CD4-positive, alpha-beta memory T cell (primary cell): Measurements from ENCODE around the gene YWHAQ. TPM values are rescaled to one million over a fixed set of nuclear protein-coding genes. Genes with fewer than 3 reads are reported as not detected.
A peak's percentile ranks its signal among the peaks of the same experiment; 100 is the strongest.

Experiments
- CTCF ChIA-PET: fragments of 350-600 bp; sonication (Branson Sonifier 250); formaldehyde crosslinking; loops from one replicate; lab custom pipeline; 2021; ENCODE audit warnings: inconsistent platforms; ENCODE audit not compliant: partially characterized antibody; lab: Charles Lee
- POLR2A ChIA-PET: fragments of 350-600 bp; sonication (Branson Sonifier 250); formaldehyde crosslinking; loops from one replicate; lab custom pipeline; 2021; ENCODE audit not compliant: partially characterized antibody; lab: Charles Lee
- DNase-seq, 5 donors: peaks; one replicate each; pipeline versions ENCODE4 v3.0.0 to v3.0.0-alpha.2; 2020 to 2022; ENCODE audit warnings: mixed read lengths in 1 of 5
- H3K27ac ChIP-seq: one replicate; pipeline ENCODE4 v1.7.0; 2013; ENCODE audit warnings: low read depth, low read length
- H3K27me3 ChIP-seq: 2 replicates; pipeline ENCODE4 v1.7.0; 2013; ENCODE audit warnings: mild to moderate bottlenecking, low read length, moderate library complexity; ENCODE audit not compliant: insufficient read depth
- H3K36me3 ChIP-seq: 2 replicates; pipeline ENCODE4 v1.7.0; 2013; ENCODE audit warnings: mild to moderate bottlenecking, low read length, moderate library complexity; ENCODE audit not compliant: insufficient read depth
- H3K4me1 ChIP-seq: 2 replicates; pipeline ENCODE4 v1.7.0; 2013; ENCODE audit warnings: mild to moderate bottlenecking, low read length, moderate library complexity; ENCODE audit not compliant: insufficient read depth
- H3K4me3 ChIP-seq, 2 donors: one replicate each; pipeline ENCODE4 v1.7.0; 2013; ENCODE audit warnings: low read length in 2 of 2, mild to moderate bottlenecking in 1 of 2
- H3K9me3 ChIP-seq, 2 donors: one replicate each; pipeline ENCODE4 v1.7.0; 2013; ENCODE audit warnings: low read length in 2 of 2, control low read depth in 1 of 2; ENCODE audit not compliant: control insufficient read depth in 1 of 2
- H3K27ac Mint-ChIP-seq, 7 donors: one replicate each; pipeline ENCODE4 v1.8.0; 2020 to 2021; ENCODE audit warnings: mixed read lengths in 7 of 7, mild to moderate bottlenecking in 6 of 7, inconsistent platforms in 3 of 7, moderate library complexity in 3 of 7
- H3K27me3 Mint-ChIP-seq, 2 donors: one replicate each; pipeline ENCODE4 v1.8.0; 2020 to 2021; ENCODE audit warnings: mixed read lengths in 2 of 2
- H3K36me3 Mint-ChIP-seq, 2 donors: one replicate each; pipeline ENCODE4 v1.8.0; 2020 to 2021; ENCODE audit warnings: mixed read lengths in 2 of 2, inconsistent platforms in 1 of 2, mild to moderate bottlenecking in 1 of 2
- H3K4me1 Mint-ChIP-seq, 4 donors: one replicate each; pipeline ENCODE4 v1.8.0; 2020 to 2021; ENCODE audit warnings: mixed read lengths in 4 of 4, mild to moderate bottlenecking in 1 of 4
- H3K4me3 Mint-ChIP-seq, 8 donors: one replicate each; pipeline ENCODE4 v1.8.0; 2020 to 2021; ENCODE audit warnings: mixed read lengths in 8 of 8, mild to moderate bottlenecking in 7 of 8, moderate library complexity in 6 of 8, inconsistent platforms in 3 of 8
- H3K9me3 Mint-ChIP-seq, 8 donors: one replicate each; pipeline ENCODE4 v1.8.0; 2020 to 2021; ENCODE audit warnings: mixed read lengths in 8 of 8, mild to moderate bottlenecking in 5 of 8, inconsistent platforms in 3 of 8, moderate library complexity in 1 of 8
- intact Hi-C: fragments of 100-400 bp; cut with micrococcal nuclease; formaldehyde crosslinking; loops from one replicate; pipeline ENCODE4 v1.15.1; 2023
- polyA plus RNA-seq, 2 donors: library from polyadenylated mRNA; unstranded; fragments of 300-500 nt; fragmentation: Illumina TruSeq; gene quantifications; one replicate each; pipeline ENCODE4 v1.2.3, GENCODE V29; 2021
- total RNA-seq, 2 experiments: library from RNA; stranded (reverse); gene quantifications; one replicate each; pipeline ENCODE4 v1.2.3, GENCODE V29; 2021

The YWHAQ gene
- total and polyA plus RNA-seq, 4 experiments from 2014 or later = 124 to 504 (median 220) TPM

DNA sequence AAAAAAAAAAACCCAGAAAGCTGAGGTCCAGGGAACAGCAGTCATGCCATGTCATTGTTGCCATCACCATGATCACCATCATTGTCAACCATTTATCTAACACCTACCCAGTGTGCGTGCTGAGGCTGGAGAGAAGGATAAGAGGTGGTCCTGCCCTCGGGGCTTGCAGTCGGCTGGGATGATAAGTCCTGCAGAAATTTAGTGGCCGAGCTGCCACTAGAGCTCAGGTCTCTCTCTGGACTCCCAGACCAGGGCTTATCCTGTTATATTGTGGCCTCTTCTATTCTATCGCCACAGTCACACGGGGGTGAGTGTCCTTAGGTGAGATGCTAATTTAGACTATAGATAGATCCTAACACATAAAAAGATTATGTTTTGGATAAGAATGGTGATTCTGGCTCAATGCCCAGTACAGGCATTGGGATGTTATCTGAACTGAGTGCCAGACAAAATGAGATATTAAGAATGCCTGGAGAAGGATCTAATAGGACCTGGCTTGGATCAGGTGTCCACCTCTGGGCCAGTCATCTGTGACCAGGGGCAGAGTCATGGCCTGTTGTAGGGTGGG, 43.2 kb upstream of the YWHAQ start:
- peaks cover 0 to 2% (median 0%) of the 10 kb centered on the region in 4 donors for H3K4me1 Mint-ChIP-seq
- DNase-seq = no peak
- peak overlapping the region in 1 of 7 donors; percentile 57 for H3K27ac Mint-ChIP-seq
- H3K36me3 ChIP-seq = no peaks in the 10 kb centered on the region
- H3K36me3 Mint-ChIP-seq = no peaks in the 10 kb centered on the region
- no peaks in the 10 kb centered on the region for H3K9me3 Mint-ChIP-seq
- no peaks in the 10 kb centered on the region for H3K27me3 Mint-ChIP-seq
- intact Hi-C loops = no loop called here
- no peak overlapping the region for H3K4me3 Mint-ChIP-seq
- no peaks in the 10 kb centered on the region for H3K27me3 ChIP-seq
- no peak overlapping the region for H3K27ac ChIP-seq
- H3K4me3 ChIP-seq = no peak overlapping the region
- H3K4me1 ChIP-seq = no peaks in the 10 kb centered on the region
- ChIA-PET CTCF (no interaction called here), POLR2A (no interaction called here)
- H3K9me3 ChIP-seq = no peaks in the 10 kb centered on the region

DNA sequence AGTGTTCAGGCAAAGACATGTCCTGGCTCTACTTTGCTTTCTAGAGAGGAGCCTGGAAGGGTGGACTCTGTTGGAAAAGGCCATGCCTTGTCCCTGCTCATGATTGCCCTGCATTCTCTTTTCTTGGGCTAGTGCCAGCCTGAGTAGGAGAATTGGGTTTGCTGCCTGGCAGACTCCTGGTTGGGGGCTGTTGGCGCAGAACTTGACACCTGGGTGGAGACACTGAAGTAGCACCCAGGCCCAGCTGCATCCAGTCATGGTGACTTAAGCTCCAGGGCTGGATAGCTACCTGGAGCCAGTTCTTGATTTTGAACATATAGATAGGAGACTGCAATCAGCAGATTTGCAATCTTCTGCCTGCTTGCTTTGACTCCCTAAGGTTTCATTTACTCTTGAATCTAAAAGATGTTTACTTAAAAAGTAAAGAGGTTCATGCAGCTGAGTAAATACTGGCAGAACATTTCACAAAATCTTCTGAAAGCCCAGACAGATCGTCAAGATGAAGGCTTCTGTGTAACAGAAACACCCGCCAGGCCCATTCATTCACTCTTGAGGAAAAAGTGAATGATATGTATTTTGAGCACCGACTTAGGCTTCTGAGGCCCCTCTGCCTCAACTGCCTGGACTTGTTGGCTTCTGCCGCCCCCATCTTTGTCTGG, 38.0 kb upstream of the YWHAQ start:
- DNase-seq = no peak
- no peaks in the 10 kb centered on the region for H3K27me3 Mint-ChIP-seq
- intact Hi-C loops = no loop called here
- ChIA-PET POLR2A (no interaction called here), CTCF (interaction anchor here (0.8 kb wide), 1 partner anchor 133 kb away, joined by 3 read pairs; no protein-coding TSS in a partner anchor)
- no peak overlapping the region for H3K27ac Mint-ChIP-seq
- Histone ChIP-seq H3K4me3 (no peak overlapping the region), H3K9me3 (no peaks in the 10 kb centered on the region), H3K27me3 (no peaks in the 10 kb centered on the region), H3K4me1 (peaks cover 5% of the 10 kb centered on the region), H3K27ac (no peak overlapping the region), H3K36me3 (no peaks in the 10 kb centered on the region)
- H3K9me3 Mint-ChIP-seq = no peaks in the 10 kb centered on the region
- H3K4me1 Mint-ChIP-seq = peaks cover 3 to 7% (median 6%) of the 10 kb centered on the region in 4 donors
- H3K36me3 Mint-ChIP-seq = no peaks in the 10 kb centered on the region
- no peak overlapping the region for H3K4me3 Mint-ChIP-seq

- Histone ChIP-seq H3K27me3 (no peaks in the 10 kb centered on the region), H3K27ac (no peak overlapping the region), H3K36me3 (no peaks in the 10 kb centered on the region), H3K4me3 (no peak overlapping the region), H3K9me3 (no peaks in the 10 kb centered on the region), H3K4me1 (peaks cover 15% of the 10 kb centered on the region)
- Mint-ChIP-seq H3K9me3 (no peaks in the 10 kb centered on the region), H3K4me1 (peaks cover 12 to 16% (median 14%) of the 10 kb centered on the region in 4 donors), H3K36me3 (no peaks in the 10 kb centered on the region), H3K27me3 (no peaks in the 10 kb centered on the region), H3K4me3 (no peak overlapping the region), H3K27ac (no peak overlapping the region)
- CTCF ChIA-PET = no interaction called here
- intact Hi-C loops = no loop called here
- POLR2A ChIA-PET = no interaction called here
- DNase-seq = no peak
These were observed 37.0 kb upstream of the YWHAQ start for GRCh38 chr2:9667826-9668225.

DNA sequence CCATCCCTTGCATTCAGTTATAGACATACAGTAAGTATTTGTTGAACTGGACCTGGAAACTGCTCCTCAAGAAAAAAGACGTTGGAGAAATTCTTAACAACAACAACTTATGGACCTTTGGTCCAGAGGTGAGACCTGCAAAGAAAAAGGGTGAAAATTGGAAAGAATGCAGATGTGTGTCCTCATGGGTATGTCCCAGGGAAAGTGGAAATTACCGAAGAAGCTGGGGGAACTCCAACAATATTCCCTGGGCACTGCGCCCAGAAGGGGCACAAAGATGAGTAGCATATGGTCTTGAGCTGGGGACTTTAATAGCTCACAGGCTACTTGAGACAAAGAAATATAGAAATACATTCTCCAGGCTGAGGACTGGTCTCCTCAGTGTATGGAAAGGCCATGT, 35.5 kb upstream of the YWHAQ start:
- intact Hi-C loops = no loop called here
- Mint-ChIP-seq H3K9me3 (no peaks in the 10 kb centered on the region), H3K27me3 (no peaks in the 10 kb centered on the region), H3K4me3 (no peak overlapping the region), H3K4me1 (peaks cover 12 to 22% (median 17%) of the 10 kb centered on the region in 4 donors), H3K36me3 (no peaks in the 10 kb centered on the region), H3K27ac (peak overlapping the region in 1 of 7 donors; percentile 61)
- Histone ChIP-seq H3K4me3 (no peak overlapping the region), H3K9me3 (no peaks in the 10 kb centered on the region), H3K4me1 (peaks cover 16% of the 10 kb centered on the region), H3K27ac (no peak overlapping the region), H3K36me3 (no peaks in the 10 kb centered on the region), H3K27me3 (no peaks in the 10 kb centered on the region)
- DNase-seq = no peak
- ChIA-PET POLR2A (no interaction called here), CTCF (no interaction called here)

- Mint-ChIP-seq H3K4me3 (no peak overlapping the region), H3K27me3 (no peaks in the 10 kb centered on the region), H3K4me1 (peaks cover 12 to 24% (median 18%) of the 10 kb centered on the region in 4 donors), H3K9me3 (no peaks in the 10 kb centered on the region), H3K27ac (no peak overlapping the region), H3K36me3 (no peaks in the 10 kb centered on the region)
- Histone ChIP-seq H3K9me3 (no peaks in the 10 kb centered on the region), H3K36me3 (no peaks in the 10 kb centered on the region), H3K27ac (no peak overlapping the region), H3K27me3 (no peaks in the 10 kb centered on the region), H3K4me1 (peaks cover 16% of the 10 kb centered on the region), H3K4me3 (no peak overlapping the region)
- POLR2A ChIA-PET = no interaction called here
- CTCF ChIA-PET = interaction anchor here (1.2 kb wide), 1 partner anchor 51 kb away, joined by 3 read pairs; no protein-coding TSS in a partner anchor
- DNase-seq = no peak
- intact Hi-C loops = no loop called here
These were observed 35.1 kb upstream of the YWHAQ start for GRCh38 chr2:9665898-9666297.

DNA sequence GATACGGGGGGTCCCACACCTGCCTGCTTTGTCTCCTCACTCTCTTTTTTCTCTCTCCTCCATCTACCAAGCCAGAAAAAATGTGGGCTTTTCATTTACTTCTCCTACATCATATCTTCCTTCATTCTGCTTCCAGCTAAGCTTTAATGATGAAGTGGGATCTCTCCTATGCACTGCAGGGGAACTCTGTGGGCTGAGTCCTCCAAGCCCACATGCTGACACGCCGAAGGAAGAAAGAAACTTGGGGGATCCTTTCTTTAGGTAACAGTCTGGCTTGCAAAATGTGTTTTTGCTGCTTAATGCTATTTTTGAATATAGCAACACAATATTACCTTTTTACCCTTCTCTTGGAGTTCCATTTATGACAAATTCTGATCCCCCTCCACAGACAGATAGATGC, 33.6 kb upstream of the YWHAQ start:
- ChIA-PET CTCF (interaction anchor here (1.2 to 1.6 kb wide), 3 partner anchors 9 to 89 kb away, joined by 3 read pairs; no protein-coding TSS in a partner anchor), POLR2A (no interaction called here)
- Histone ChIP-seq H3K4me3 (no peak overlapping the region), H3K36me3 (no peaks in the 10 kb centered on the region), H3K9me3 (no peaks in the 10 kb centered on the region), H3K27me3 (no peaks in the 10 kb centered on the region), H3K4me1 (peaks cover 16% of the 10 kb centered on the region), H3K27ac (no peak overlapping the region)
- no peak overlapping the region for H3K4me3 Mint-ChIP-seq
- H3K4me1 Mint-ChIP-seq = peaks cover 12 to 28% (median 18%) of the 10 kb centered on the region in 4 donors
- no peaks in the 10 kb centered on the region for H3K9me3 Mint-ChIP-seq
- no peak for DNase-seq
- no peaks in the 10 kb centered on the region for H3K27me3 Mint-ChIP-seq
- peak overlapping the region in 4 of 7 donors; percentile 57 to 84 (median 74) for H3K27ac Mint-ChIP-seq
- intact Hi-C loops = no loop called here
- H3K36me3 Mint-ChIP-seq = no peaks in the 10 kb centered on the region

DNA sequence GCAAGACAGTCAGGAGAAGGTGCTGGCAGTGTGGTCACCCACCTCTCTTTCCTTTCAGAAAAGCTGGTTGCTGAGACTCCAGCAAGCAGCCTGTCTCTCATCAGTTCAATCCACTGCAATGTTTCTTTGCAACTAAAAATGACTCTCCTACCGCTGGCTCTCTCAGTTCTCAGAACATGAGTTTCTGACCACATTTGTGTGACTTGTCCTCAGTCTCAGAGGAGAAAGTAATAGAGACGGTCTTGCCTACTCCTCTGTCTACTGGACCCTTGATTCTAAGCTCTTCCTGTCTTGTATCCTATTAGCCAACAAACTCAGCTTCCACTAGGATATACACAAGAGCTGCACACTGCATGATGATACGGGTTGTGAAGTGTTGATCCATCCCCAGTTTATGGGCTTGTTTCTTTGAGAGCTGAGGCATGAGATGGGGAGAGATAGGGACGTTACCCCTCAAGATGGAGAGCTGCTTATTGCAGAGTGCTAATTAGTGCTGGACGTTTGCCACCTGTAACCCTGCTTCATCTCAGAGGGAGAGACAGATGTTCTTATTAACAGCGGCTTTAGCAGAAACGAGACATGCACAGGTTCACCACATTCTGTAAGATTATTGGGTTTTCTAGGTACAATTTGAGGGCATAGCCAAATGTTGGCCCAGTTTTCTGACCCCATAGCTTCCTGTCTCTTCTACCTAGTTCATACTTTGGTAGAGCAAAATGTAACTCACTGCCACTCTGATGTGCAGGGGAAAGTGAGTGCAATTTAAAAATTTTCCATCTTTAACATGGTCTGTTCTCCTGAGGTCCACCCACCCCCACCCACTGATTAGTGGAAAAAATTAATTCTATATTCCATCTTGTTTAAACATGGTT, 32.4 kb upstream of the YWHAQ start:
- no peaks in the 10 kb centered on the region for H3K36me3 ChIP-seq
- H3K27ac Mint-ChIP-seq = peak overlapping the region; percentile 2 to 91 (median 61)
- intact Hi-C loops = no loop called here
- no peaks in the 10 kb centered on the region for H3K9me3 ChIP-seq
- no peaks in the 10 kb centered on the region for H3K9me3 Mint-ChIP-seq
- POLR2A ChIA-PET = interaction anchor here (0.8 to 1.2 kb wide), 3 partner anchors 32 to 381 kb away, joined by 3 to 4 read pairs (median 3); partner anchors contain the start of genes KLF11 and YWHAQ
- peaks cover 12 to 28% (median 18%) of the 10 kb centered on the region in 4 donors for H3K4me1 Mint-ChIP-seq
- H3K4me3 Mint-ChIP-seq = peak overlapping the region in 6 of 8 donors; percentile 19 to 68 (median 48)
- no peaks in the 10 kb centered on the region for H3K36me3 Mint-ChIP-seq
- H3K27me3 Mint-ChIP-seq = no peaks in the 10 kb centered on the region
- H3K27me3 ChIP-seq = no peaks in the 10 kb centered on the region
- H3K27ac ChIP-seq = peak overlapping the region; percentile 8
- peak in 3 of 5 donors; percentile 20 to 28 (median 20) for DNase-seq
- CTCF ChIA-PET = interaction anchor here (0.9 to 1.6 kb wide), 3 partner anchors 8 to 346 kb away, joined by 3 read pairs; no protein-coding TSS in a partner anchor
- peaks cover 16% of the 10 kb centered on the region for H3K4me1 ChIP-seq
- no peak overlapping the region for H3K4me3 ChIP-seq
